Midbrain (tissue), 1 donor: Measurements from ENCODE around the gene SAYSD1.

Source experiments
- DNase-seq: peaks from one replicate; lab custom pipeline; 2025; lab: John Stamatoyannopoulos, UW

SAYSD1 gene

GRCh38 chr6:39108041-39108839 lies 6.7 kb downstream of the SAYSD1 start:
- DNase-seq = no peak

GRCh38 chr6:39107641-39108040 lies 7.3 kb downstream of the SAYSD1 start:
- no peak for DNase-seq

- DNase-seq = no peak
Observed at GRCh38 chr6:39107034-39107433, 8.0 kb downstream of the SAYSD1 start.

GRCh38 chr6:39104528-39104927 lies 10.5 kb downstream of the SAYSD1 start:
- no peak for DNase-seq

- no peak for DNase-seq
Observed at GRCh38 chr6:39102821-39103136, 12.2 kb downstream of the SAYSD1 start.

- no peak for DNase-seq
Observed at GRCh38 chr6:39102071-39102820, 12.7 kb downstream of the SAYSD1 start.

- DNase-seq = no peak
Observed at GRCh38 chr6:39100358-39100757, 14.6 kb downstream of the SAYSD1 start.

GRCh38 chr6:39095578-39095977 lies 19.4 kb downstream of the SAYSD1 start:
- DNase-seq = no peak

GRCh38 chr6:39093149-39093708 lies 21.8 kb downstream of the SAYSD1 start:
- DNase-seq = no peak

GRCh38 chr6:39092124-39092523 lies 22.9 kb downstream of the SAYSD1 start:
- no peak for DNase-seq

GRCh38 chr6:39091220-39091619 lies 23.8 kb downstream of the SAYSD1 start:
- no peak for DNase-seq

GRCh38 chr6:39090036-39090435 lies 24.9 kb downstream of the SAYSD1 start:
- no peak for DNase-seq

GRCh38 chr6:39088331-39088730 lies 26.7 kb downstream of the SAYSD1 start:
- DNase-seq = peak; percentile 12

GRCh38 chr6:39087197-39087596 lies 27.8 kb downstream of the SAYSD1 start:
- DNase-seq = no peak

GRCh38 chr6:39086711-39087110 lies 28.3 kb downstream of the SAYSD1 start:
- DNase-seq = no peak

- no peak for DNase-seq
Observed at GRCh38 chr6:39086294-39086693, 28.7 kb downstream of the SAYSD1 start.

- DNase-seq = no peak
Observed at GRCh38 chr6:39085129-39085797, 29.7 kb downstream of the SAYSD1 start.

GRCh38 chr6:39084506-39084905 lies 30.5 kb downstream of the SAYSD1 start:
- DNase-seq = peak; percentile 4

GRCh38 chr6:39083231-39083634 lies 31.8 kb downstream of the SAYSD1 start:
- no peak for DNase-seq

GRCh38 chr6:39082310-39082709 lies 32.7 kb downstream of the SAYSD1 start:
- DNase-seq = no peak

- no peak for DNase-seq
Observed at GRCh38 chr6:39080246-39080875, 34.6 kb downstream of the SAYSD1 start.
